ENCODE measurements around the gene CXCL9.
"Not testable (repeated sequence)": the region's sequence is repeated elsewhere in the genome, so short reads cannot be mapped to it uniquely, and the experiment has no call there.

Gene CXCL9

DNA sequence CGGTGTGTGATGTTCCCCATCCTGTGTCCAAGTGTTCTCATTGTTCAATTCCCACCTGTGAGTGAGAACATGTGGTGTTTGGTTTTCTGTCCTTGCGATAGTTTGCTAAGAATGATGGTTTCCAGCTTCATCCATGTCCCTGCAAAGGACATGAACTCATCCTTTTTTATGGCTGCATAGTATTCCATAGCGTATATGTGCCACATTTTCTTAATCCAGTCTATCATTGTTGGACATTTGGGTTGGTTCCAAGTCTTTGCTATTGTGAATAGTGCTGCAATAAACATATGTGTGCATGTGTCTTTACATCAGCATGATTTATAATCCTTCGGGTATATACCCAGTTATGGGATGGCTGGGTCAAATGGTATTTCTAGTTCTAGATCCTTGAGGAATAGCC, 45.2 kb downstream of the CXCL9 start:
- not testable (repeated sequence) for DNase-seq (ENCODE audit: low read depth, low spot score)

DNA sequence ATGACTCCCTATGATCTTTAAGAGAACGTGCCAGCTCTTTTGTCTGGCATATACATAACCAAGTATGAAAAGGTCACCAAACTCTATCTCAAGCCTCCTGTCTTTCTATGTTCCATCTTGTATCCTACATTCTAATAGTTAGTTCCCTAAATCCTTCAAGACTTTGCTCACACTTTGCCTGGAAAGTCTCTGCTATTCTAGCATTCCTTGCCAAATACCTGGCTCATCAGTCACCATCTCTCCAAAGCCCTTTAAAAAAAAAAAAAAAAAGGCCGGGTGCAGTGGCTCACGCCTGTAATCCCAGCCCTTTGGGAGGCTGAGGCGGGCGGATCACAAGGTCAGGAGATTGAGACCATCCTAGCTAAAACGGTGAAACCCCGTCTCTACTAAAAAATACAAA, 48.8 kb downstream of the CXCL9 start:
- DNase-seq (ENCODE audit: low read depth, low spot score) = not testable (repeated sequence)

DNA sequence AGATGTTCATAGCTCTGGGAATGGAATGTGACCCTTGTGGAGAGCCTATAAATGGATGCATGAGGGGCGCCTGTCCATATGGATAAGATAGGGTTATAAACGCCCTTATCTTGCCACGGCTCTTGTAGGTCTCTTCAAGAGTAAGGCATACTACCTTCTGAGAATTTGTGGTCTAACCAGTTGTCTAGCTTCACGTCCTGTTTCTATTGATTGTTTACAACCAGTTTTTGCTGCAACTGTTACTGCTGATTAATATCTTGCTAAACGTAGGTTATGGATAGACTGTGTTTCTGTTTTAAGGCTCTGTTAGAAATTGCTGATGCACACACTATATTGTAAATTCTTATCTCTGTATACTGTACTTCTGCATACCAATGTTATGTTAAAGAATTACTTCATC, 52.5 kb downstream of the CXCL9 start:
- DNase-seq (ENCODE audit: low read depth, low spot score) = not testable (repeated sequence)

DNA sequence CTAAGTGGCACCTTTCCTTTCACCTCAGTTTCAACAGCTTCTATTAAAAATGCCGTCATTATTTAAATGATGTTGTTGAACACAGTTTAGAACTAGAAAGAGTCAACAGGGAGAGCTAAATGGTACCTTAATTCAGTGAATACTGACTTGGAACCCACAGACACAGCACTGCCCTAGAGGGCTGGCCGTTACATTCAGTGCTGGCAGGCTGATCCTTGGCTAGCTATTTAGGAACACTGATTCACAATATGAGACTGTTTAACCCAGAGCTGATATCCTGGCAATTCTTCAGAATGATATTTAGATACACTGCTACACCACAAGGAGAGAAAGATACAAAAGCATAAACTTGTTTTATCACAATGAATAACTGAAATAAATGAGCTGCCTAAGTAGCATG, 53.8 kb downstream of the CXCL9 start:
- DNase-seq (ENCODE audit: low read depth, low spot score) = no peak

Measured in brain pericyte (primary cell).